Activated CD8-positive, alpha-beta T cell treated with anti-CD3 and anti-CD28 coated beads for 36 hours (primary cell): Measurements from ENCODE around the gene ADAMTSL4. TPM values are rescaled to one million over a fixed set of nuclear protein-coding genes. Genes with fewer than 3 reads are reported as not detected.
"Not testable (repeated sequence)": the region's sequence is repeated elsewhere in the genome, so short reads cannot be mapped to it uniquely, and the experiment has no call there.

Source experiments
- ATAC-seq: fragments of 200-7000 bp; cut with Tn5 transposase; one replicate; pipeline ENCODE4 v1.10.0; 2021; ENCODE audit warnings: mild to moderate bottlenecking, moderate library complexity
- CTCF ChIA-PET: fragments of 350-600 bp; sonication (Branson Sonifier 250); formaldehyde crosslinking; loops from one replicate; lab custom pipeline; 2021; ENCODE audit warnings: antibody characterized with exemption; lab: Charles Lee
- POLR2A ChIA-PET: fragments of 350-600 bp; sonication (Branson Sonifier 250); formaldehyde crosslinking; loops from one replicate; lab custom pipeline; 2021; ENCODE audit warnings: antibody characterized with exemption; lab: Charles Lee
- DNase-seq: peaks from one replicate; pipeline ENCODE4 v3.0.0-alpha.2; 2020
- H3K27ac Mint-ChIP-seq: one replicate; pipeline ENCODE4 v1.8.0; 2021; ENCODE audit warnings: mild to moderate bottlenecking, mixed read lengths
- H3K27me3 Mint-ChIP-seq: one replicate; pipeline ENCODE4 v1.8.0; 2021; ENCODE audit warnings: mixed read lengths
- H3K36me3 Mint-ChIP-seq: one replicate; pipeline ENCODE4 v1.8.0; 2021; ENCODE audit warnings: low read depth, mixed read lengths
- H3K4me1 Mint-ChIP-seq: one replicate; pipeline ENCODE4 v1.8.0; 2021; ENCODE audit warnings: low read depth, mixed read lengths
- H3K4me3 Mint-ChIP-seq: one replicate; pipeline ENCODE4 v1.8.0; 2021; ENCODE audit warnings: mild to moderate bottlenecking, moderate library complexity, mixed read lengths
- H3K9me3 Mint-ChIP-seq: one replicate; pipeline ENCODE4 v1.8.0; 2021; ENCODE audit warnings: mixed read lengths
- CTCF ChIP-seq: fragments of 200-600 bp; IDR thresholded peaks from one replicate; pipeline ENCODE4 v1.8.0; 2022; ENCODE audit warnings: antibody characterized with exemption, mild to moderate bottlenecking
- intact Hi-C: fragments of 100-400 bp; cut with micrococcal nuclease; formaldehyde crosslinking; loops from one replicate; pipeline ENCODE4 v1.10.0; 2022
- total RNA-seq, 2 experiments: library from RNA; stranded (reverse); gene quantifications; one replicate each; pipeline ENCODE4 v1.2.3, GENCODE V29; 2021

The ADAMTSL4 gene
- total RNA-seq, 2 experiments from 2014 or later = 0.11 to 0.20 TPM

GRCh38 chr1:150596095-150596892 is 47.1 kb downstream of the ADAMTSL4 start:
- DNase-seq (no peak), ATAC-seq (no peak)
- intact Hi-C loops = no loop called here
- no peak for TF ChIP-seq CTCF
- no peak overlapping the region for H3K4me3 Mint-ChIP-seq
- CTCF ChIA-PET = no interaction called here
- peak overlapping the region; percentile 2 for H3K27ac Mint-ChIP-seq
- no peaks in the 10 kb centered on the region for H3K9me3 Mint-ChIP-seq
- H3K4me1 Mint-ChIP-seq = peaks cover 2% of the 10 kb centered on the region
- H3K27me3 Mint-ChIP-seq = no peaks in the 10 kb centered on the region
- H3K36me3 Mint-ChIP-seq = peaks cover 3% of the 10 kb centered on the region
- POLR2A ChIA-PET = interaction anchor here (1.3 kb wide), 1 partner anchor 11 kb away, joined by 4 read pairs; no protein-coding TSS in a partner anchor

GRCh38 chr1:150596976-150597375 is 47.8 kb downstream of the ADAMTSL4 start:
- peaks cover 2% of the 10 kb centered on the region for H3K4me1 Mint-ChIP-seq
- H3K27ac Mint-ChIP-seq = no peak overlapping the region
- CTCF ChIA-PET = no interaction called here
- no peak for TF ChIP-seq CTCF
- intact Hi-C loops = no loop called here
- H3K9me3 Mint-ChIP-seq = no peaks in the 10 kb centered on the region
- DNase-seq (no peak), ATAC-seq (no peak)
- no peaks in the 10 kb centered on the region for H3K27me3 Mint-ChIP-seq
- POLR2A ChIA-PET = interaction anchor here (1.3 kb wide), 1 partner anchor 12 kb away, joined by 4 read pairs; no protein-coding TSS in a partner anchor
- H3K36me3 Mint-ChIP-seq = peaks cover 3% of the 10 kb centered on the region
- H3K4me3 Mint-ChIP-seq = no peak overlapping the region

GRCh38 chr1:150598346-150598745 is 49.1 kb downstream of the ADAMTSL4 start:
- POLR2A ChIA-PET, DNase-seq, intact Hi-C loops, ATAC-seq, CTCF ChIA-PET, H3K4me1 Mint-ChIP-seq, H3K36me3 Mint-ChIP-seq, H3K27me3 Mint-ChIP-seq, H3K4me3 Mint-ChIP-seq, H3K9me3 Mint-ChIP-seq, H3K27ac Mint-ChIP-seq: not testable (repeated sequence)

- DNase-seq (no peak), ATAC-seq (no peak)
- no peak for TF ChIP-seq CTCF
- intact Hi-C loops = no loop called here
- Mint-ChIP-seq H3K4me1 (peaks cover 11% of the 10 kb centered on the region), H3K4me3 (no peak overlapping the region), H3K27ac (no peak overlapping the region), H3K9me3 (no peaks in the 10 kb centered on the region), H3K36me3 (peaks cover 11% of the 10 kb centered on the region), H3K27me3 (no peaks in the 10 kb centered on the region)
- POLR2A ChIA-PET = interaction anchor here (30.2 kb wide), 1 partner anchor 32 kb away, joined by 678 read pairs; the partner anchor contains the start of gene MCL1
- CTCF ChIA-PET = interaction anchor here (1.3 kb wide), 1 partner anchor 41 kb away, joined by 3 read pairs; no protein-coding TSS in a partner anchor
Observed at GRCh38 chr1:150601540-150601939, 52.3 kb downstream of the ADAMTSL4 start.

- Mint-ChIP-seq H3K4me1 (peaks cover 11% of the 10 kb centered on the region), H3K36me3 (peaks cover 12% of the 10 kb centered on the region)
- H3K9me3 Mint-ChIP-seq, H3K27me3 Mint-ChIP-seq, H3K4me3 Mint-ChIP-seq, intact Hi-C loops, DNase-seq, H3K27ac Mint-ChIP-seq, ATAC-seq, CTCF ChIA-PET: not testable (repeated sequence)
- POLR2A ChIA-PET = interaction anchor here (30.2 kb wide), 1 partner anchor 33 kb away, joined by 678 read pairs; the partner anchor contains the start of gene MCL1
Observed at GRCh38 chr1:150602372-150602771, 53.2 kb downstream of the ADAMTSL4 start.

- H3K27ac Mint-ChIP-seq = peak overlapping the region; percentile 46
- peaks cover 12% of the 10 kb centered on the region for H3K36me3 Mint-ChIP-seq
- ChIA-PET POLR2A (interaction anchor here (1.2 to 30.2 kb wide), 2 partner anchors 17 to 34 kb away, joined by 3 to 678 read pairs; partner anchors contain the start of gene MCL1), CTCF (interaction anchor here (1.2 to 1.6 kb wide), 3 partner anchors 17 to 88 kb away, joined by 3 to 7 read pairs (median 6); partner anchors contain the start of gene FALEC)
- H3K27me3 Mint-ChIP-seq = no peaks in the 10 kb centered on the region
- TF ChIP-seq CTCF = no peak
- intact Hi-C loops = no loop called here
- DNase-seq = no peak
- no peaks in the 10 kb centered on the region for H3K9me3 Mint-ChIP-seq
- peaks cover 11% of the 10 kb centered on the region for H3K4me1 Mint-ChIP-seq
- no peak overlapping the region for H3K4me3 Mint-ChIP-seq
- no peak for ATAC-seq
Observed at GRCh38 chr1:150603711-150604110, 54.5 kb downstream of the ADAMTSL4 start.
